DMS114 treated with DMSO at 0.1 percent for 48 hours (cell line): ENCODE results near the gene DAZAP1.
"Not testable (repeated sequence)": the region's sequence is repeated elsewhere in the genome, so short reads cannot be mapped to it uniquely, and the experiment has no call there.

Experiments
- DNase-seq: peaks from one replicate; lab custom pipeline; 2025; ENCODE audit not compliant: unreplicated experiment; lab: John Stamatoyannopoulos, UW

The DAZAP1 gene

DNA sequence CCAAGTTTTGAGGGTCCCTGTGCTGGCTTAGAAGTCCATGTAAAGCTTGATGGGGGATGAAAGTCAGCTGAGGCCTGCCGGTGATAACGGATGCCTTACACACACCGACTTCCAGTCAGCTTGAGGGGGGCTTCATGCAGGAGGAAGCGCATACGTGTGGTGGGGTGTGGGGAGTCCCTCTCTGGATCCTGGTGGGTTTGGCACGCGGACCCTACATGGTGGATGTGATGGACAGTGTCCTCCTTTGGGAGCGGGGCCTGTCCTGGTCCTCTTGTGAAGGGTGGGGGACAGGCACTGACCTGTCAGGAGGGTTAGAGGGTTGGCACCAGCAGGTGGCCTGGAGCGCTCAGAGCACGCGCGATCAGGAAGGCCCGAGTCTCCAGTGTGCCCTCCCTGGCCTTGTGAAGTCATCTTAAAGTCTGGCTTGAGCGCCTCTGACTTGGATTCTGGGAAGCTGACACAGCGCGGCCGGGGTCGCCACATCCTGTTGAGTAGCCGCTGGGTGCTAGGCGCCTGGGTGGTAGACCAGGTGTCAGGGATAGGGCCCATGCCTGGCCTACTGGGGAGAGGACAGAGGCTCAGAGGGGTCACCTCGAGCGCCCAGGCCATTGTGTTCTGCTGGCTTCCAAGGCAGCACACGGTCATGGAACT lies 2.9 kb downstream of the DAZAP1 start:
- no peak for DNase-seq

GRCh38 chr19:1410789-1411188 lies 3.4 kb downstream of the DAZAP1 start:
- DNase-seq: no peak

DNA sequence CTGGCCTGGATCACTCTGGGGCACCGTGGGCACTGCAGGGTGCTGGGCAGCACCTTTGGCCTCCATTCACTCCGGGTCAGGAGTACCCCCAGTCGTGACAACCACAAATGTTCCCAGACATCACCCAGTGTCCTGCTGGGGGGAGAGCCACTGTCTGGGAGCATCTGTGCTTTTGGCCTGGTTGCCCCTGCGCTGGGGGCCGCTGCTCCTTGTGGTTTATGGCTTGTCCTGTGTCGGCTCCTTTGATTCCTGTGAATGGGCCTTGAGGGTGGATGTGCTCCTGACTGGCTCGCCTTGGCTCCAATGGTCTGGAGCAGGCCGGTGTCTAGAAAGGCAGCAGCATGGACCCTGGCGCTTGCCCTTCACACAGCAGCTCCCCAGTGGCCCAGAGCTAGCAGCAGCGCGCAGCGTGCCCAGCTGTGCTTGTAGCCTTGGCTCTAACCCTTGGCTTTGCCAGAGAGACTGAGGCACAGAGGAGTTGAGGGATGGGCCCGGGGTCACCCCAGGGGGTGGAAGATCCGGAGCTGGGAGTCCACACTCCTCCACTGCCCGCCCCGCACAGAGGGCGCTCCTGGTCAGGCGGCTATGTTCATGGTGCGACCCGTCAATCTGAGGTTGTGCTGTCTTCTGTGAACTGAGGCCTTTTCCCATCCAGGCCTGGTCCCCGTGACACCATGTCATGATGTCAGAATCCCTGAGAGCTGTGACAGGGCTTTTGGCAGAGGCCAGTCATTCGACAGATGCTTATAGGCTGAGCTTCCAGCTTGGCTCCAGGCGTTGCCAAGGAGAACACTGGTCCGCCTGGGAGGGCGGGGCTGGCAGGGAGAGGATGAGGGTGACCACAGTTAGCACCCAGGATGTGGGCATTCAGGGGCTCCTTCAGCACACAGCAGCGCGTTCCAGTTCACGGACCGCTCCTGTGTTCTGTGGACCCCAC lies 4.1 kb downstream of the DAZAP1 start:
- DNase-seq: no peak

GRCh38 chr19:1412323-1412923 lies 5.0 kb downstream of the DAZAP1 start:
- no peak for DNase-seq

DNA sequence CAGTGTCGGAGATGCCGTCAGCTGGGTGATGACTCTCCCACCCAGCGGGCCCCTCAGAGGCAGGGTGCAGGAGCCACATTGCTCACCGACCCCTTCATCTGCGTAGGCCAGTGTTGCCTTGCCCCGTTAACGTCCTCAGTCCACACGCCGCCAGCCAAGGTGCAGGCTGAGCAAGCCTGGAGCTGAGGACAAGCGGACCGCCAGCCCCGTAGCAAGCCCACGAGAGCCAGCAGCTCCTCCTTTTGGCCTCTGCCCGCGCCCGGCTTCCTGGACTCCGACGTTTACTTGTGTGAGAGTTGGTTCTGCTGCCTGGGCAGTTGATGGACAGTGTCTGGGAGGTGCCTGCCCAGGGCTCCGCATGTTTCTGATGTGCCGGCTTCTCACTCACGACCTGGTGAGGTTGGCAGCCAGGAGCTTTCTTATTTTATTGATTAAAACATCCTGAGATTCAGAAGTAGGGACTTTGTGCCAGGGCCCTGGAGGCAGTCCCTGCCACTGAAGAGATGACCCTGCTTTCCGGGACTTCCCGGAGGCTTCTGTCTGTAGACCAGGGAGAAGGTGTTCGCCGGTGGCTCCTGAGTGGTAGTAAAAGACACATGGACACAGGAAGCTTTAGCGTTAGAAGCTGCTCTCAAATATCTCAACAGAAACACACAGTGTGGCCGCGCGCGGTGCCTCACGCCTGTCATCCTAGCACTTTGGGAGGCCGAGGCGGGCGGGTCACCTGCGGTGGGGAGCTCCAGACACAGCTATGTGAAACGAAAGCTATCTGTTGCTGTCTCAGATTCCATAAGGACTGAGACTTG lies 5.8 kb downstream of the DAZAP1 start:
- no peak for DNase-seq

- DNase-seq: no peak
These were observed 8.8 kb downstream of the DAZAP1 start for GRCh38 chr19:1416014-1416841.

DNA sequence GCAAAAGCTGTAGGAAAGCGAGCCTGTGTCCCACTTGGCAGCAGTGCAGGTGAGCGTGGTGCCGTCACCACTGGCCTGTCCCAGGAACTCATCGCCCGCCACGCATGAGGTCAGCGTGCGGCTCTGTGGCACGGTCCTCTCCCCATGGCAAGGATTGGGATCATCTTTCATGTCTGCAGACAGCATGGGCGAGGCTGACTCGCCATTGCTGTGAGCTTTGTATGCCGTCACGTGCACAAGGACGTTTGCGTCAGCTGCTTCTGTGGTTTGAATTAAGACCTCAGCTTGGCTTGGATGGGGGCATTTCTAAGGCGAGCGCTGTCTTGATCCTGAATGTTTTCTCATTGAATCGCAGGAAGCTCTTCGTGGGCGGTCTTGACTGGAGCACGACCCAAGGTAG lies 9.8 kb downstream of the DAZAP1 start:
- no peak for DNase-seq

GRCh38 chr19:1417681-1418495 lies 10.5 kb downstream of the DAZAP1 start:
- no peak for DNase-seq

DNA sequence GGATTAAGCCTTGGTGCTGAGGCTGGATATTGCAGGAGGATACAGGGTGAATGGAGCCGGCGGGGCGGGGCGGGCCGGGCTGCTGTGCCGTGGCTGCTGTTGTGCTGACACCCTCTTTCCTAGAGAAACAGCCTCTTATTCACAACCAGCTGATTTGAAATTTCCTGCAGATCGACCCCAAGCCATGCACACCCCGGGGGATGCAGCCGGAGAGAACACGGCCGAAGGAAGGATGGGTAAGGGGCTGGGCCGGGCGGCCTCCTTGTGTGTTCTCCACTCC lies 11.1 kb downstream of the DAZAP1 start:
- DNase-seq: no peak

DNA sequence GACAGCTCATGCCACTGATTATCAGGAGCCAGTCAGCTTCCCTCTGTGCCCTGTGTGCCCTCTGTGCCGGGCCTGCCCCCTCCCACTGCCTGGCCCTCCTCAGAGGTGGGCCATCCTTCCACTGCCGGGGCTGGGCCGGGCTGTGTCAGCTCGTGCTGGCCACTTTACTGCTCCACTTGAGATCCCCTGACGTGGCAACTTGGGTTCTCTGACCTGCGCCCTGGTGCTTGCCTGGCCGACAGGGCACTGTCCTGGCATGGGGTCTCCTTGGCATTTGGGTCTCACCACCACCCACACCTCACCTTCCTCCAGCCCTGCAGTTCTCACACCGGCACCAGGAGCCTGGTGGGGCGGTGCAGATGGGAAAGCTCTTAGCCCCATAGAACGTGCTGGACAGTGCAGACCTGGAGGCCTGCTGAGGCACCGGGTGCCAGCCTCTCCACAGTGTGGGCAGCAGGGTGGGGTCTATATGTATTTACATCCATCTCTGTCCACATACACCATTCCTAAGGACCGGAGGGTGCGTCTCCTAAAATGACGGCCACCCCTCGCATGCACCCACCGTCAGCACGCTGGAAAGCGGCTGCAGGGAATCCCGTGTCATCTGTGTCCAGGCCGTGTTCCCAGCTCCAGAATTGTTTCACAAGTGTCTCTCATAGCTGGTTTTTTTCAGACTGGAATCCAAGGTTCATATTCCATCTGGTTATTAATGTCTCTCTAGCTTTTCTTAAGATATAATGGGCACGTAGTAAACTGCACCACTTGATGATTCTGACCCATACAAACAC lies 11.8 kb downstream of the DAZAP1 start:
- DNase-seq: no peak

GRCh38 chr19:1420085-1420484 lies 12.7 kb downstream of the DAZAP1 start:
- DNase-seq: not testable (repeated sequence)

- no peak for DNase-seq
These were observed 13.2 kb downstream of the DAZAP1 start for GRCh38 chr19:1420590-1420989.

- DNase-seq: no peak
These were observed 14.0 kb downstream of the DAZAP1 start for GRCh38 chr19:1421218-1421957.

DNA sequence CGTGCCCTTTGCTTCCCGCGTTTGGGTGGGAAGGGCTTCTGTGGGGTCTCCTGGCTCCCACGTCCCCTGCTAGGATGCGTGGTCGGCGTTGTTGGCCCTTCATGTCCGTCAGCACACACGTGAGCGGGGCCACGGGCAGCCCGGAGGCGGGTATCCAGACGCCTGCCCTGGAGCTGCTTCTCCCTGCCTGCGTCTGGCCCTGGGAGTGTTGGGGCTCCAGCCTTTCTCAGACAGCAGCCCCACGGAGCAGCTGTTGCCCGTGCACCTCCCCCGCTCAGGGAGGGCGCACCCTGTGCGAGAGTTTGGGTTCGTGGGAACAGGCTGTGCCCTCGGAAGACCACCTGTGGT lies 14.5 kb downstream of the DAZAP1 start:
- no peak for DNase-seq

- no peak for DNase-seq
These were observed 15.0 kb downstream of the DAZAP1 start for GRCh38 chr19:1422360-1422759.

GRCh38 chr19:1422943-1423342 lies 15.6 kb downstream of the DAZAP1 start:
- no peak for DNase-seq

DNA sequence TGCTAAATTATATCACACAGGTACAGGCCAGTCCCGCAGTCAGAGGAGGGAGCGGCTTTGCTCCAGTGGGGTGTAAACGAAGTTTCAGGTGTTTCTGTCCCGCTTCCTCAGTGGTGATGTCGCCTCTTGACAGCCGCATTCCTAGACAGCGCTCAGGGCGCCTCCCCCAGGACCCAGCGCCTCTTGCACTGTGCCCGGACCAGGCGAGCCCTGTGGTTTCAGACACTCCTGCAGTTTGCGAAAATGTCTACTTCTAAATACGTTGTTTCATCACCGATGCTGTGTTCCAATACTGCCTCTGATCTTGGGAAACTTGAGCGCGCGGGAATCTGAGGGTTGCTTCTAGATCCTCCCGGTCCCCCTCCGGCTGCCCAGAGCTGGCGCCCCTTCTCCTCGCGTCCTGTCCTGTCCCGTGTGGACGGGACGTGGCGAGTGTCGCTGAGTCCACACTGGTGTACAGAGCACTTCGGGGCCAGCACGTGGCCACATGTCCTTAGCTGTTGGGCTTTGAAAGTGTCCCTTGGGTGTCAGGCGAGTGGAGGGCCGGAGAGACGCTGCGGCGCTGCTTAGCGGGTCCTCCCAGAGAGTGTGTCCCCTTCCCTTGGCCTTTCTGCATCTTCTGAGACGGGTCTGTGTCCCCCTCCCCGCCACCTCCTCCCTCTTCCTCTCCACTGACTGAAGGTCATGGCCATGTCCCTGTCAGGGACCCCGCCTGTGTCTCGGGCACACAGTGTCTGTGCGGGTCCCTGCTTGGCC lies 16.2 kb downstream of the DAZAP1 start:
- no peak for DNase-seq
